Psoas muscle (tissue), 8 donors: ENCODE data around the gene TMEM9. TPM values are rescaled to one million over a fixed set of nuclear protein-coding genes. Genes with fewer than 3 reads are reported as not detected.

Experiments used
- ATAC-seq, 4 donors: fragments of 200-7000 bp; cut with Tn5 transposase; one replicate each; pipeline ENCODE4 v1.9.1; 2020; ENCODE audit warnings: moderate library complexity in 3 of 4, mild to moderate bottlenecking in 2 of 4
- DNase-seq, 2 donors: peaks; one replicate each; pipeline ENCODE4 v3.0.0-alpha.2; 2020
- H3K27ac ChIP-seq: fragments of 200-600 bp; one replicate; pipeline ENCODE4 v1.8.0; 2022
- H3K27me3 ChIP-seq, 3 donors: fragments of 200-600 bp in 1 of 3; one replicate each; pipeline versions ENCODE4 v1.6.1 to v1.8.0; 2013 to 2022; ENCODE audit warnings: low read length in 2 of 3, mild to moderate bottlenecking in 2 of 3, moderate library complexity in 1 of 3; ENCODE audit not compliant: insufficient read depth in 3 of 3
- H3K36me3 ChIP-seq, 2 donors: fragments of 200-600 bp in 1 of 2; one replicate each; pipeline versions ENCODE4 v1.6.1 to v1.8.0; 2013 to 2022; ENCODE audit warnings: low read depth in 1 of 2, mild to moderate bottlenecking in 1 of 2, moderate library complexity in 1 of 2; ENCODE audit not compliant: insufficient read depth in 1 of 2
- H3K4me1 ChIP-seq: fragments of 200-600 bp; one replicate; pipeline ENCODE4 v1.8.0; 2022
- H3K4me3 ChIP-seq: fragments of 200-600 bp; one replicate; pipeline ENCODE4 v1.8.0; 2022; ENCODE audit warnings: mild to moderate bottlenecking
- H3K9me3 ChIP-seq: fragments of 200-600 bp; one replicate; pipeline ENCODE4 v1.8.0; 2022
- CTCF ChIP-seq: fragments of 200-600 bp; IDR thresholded peaks from one replicate; pipeline ENCODE4 v1.8.0; 2022; ENCODE audit warnings: antibody characterized with exemption
- WGBS, 3 donors: extraction: QIAGEN DNeasy Blood & Tissue Kit; methylation state at CpG; one replicate each; pipeline versions ENCODE4 v1.1.6 to v1.1.7; 2013; 5-methylcytosine and 5-hydroxymethylcytosine counted together
- intact Hi-C, 2 donors: fragments of 100-400 bp; cut with DNase I; formaldehyde crosslinking; loops; one replicate each; pipeline versions ENCODE4 v1.11.0 to v1.14.2; 2022
- polyA plus RNA-seq, 3 donors: library from polyadenylated mRNA; stranded (reverse); fragments of 200-250 nt; gene quantifications; one replicate each; pipeline ENCODE4 v1.2.3, GENCODE V29; 2013
- total RNA-seq, 4 donors: library from RNA; stranded (reverse); fragmentation: NEBNext Ultra II Directional in 2 of 4; extraction: Animal tissue kit (Norgen Biotek cat#: 25700) in 2 of 4; gene quantifications; one replicate each; pipeline versions ENCODE4 v1.2.1 to v1.2.4, GENCODE V29; 2021 to 2023
- donor health status: healthy with polysubstance abuse.
- donor health status: DM: no; HTN: no; CAD: no; lungs with moderate emphysema.
- donor health status: Bipolar disorder and iron deficiency.
- donor health status: healthy.
- donor health status: DM: yes; HTN: yes; CAD: no.
- donor health status: DM: no; HTN: no; CAD: no.
- donor health status: DM: no; HTN: no; CAD: no.
- donor health status: DM: yes; HTN: yes; CAD: no.

The TMEM9 gene
- total and polyA plus RNA-seq, 7 donors: 7.2 to 46.3 (median 23.4) TPM

DNA sequence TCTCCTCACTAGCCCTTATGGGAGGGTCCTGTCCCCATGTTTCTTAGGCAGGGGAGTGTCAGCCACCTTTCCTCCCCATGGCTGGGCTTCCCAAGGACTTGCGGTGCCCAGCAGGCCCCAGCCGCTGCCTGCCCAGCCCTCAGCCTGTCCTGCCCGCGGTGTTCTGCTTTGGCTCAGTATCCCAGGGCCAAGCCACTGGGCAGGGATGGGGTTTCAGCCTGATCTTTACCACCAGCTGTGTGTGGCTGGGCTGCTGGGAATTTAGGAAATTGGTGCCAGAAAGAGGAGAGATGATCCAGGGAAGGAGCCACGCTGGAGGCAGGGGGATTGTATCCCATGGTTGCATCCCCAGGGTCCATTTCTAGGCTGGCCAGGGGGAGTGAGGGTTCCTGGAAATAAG lies 29.5 kb upstream of the TMEM9 start:
- no peak for TF ChIP-seq CTCF

GRCh38 chr1:201183209-201183608 lies 28.9 kb upstream of the TMEM9 start:
- ATAC-seq (peak in 2 of 4 donors; percentile 1 to 17), DNase-seq (no peak)
- Histone ChIP-seq H3K9me3 (no peaks in the 10 kb centered on the region), H3K36me3 (no peaks in the 10 kb centered on the region), H3K27ac (peak overlapping the region; percentile 78), H3K4me1 (peaks cover 50% of the 10 kb centered on the region), H3K4me3 (no peak overlapping the region), H3K27me3 (no peaks in the 10 kb centered on the region)
- 84 to 90% (median 89%) methylated on average over 3 of the region's 3 CpGs for WGBS, 3 donors
- TF ChIP-seq CTCF: no peak
- intact Hi-C loops: no loop called here

More for the DNA sequence above, 29.5 kb upstream of the TMEM9 start:
- Histone ChIP-seq H3K9me3 (no peaks in the 10 kb centered on the region), H3K4me3 (no peak overlapping the region), H3K27ac (peak overlapping the region; percentile 78), H3K4me1 (peaks cover 50% of the 10 kb centered on the region), H3K27me3 (no peaks in the 10 kb centered on the region), H3K36me3 (no peaks in the 10 kb centered on the region)
- ATAC-seq (peak; percentile 63 to 85 (median 70)), DNase-seq (peak in 1 of 2 donors; percentile 42)
- intact Hi-C loops: no loop called here
- 24 to 39% (median 33%) methylated on average over 5 of the region's 5 CpGs for WGBS, 3 donors

- DNase-seq: no peak
- ATAC-seq: no peak
These were observed 27.5 kb upstream of the TMEM9 start for GRCh38 chr1:201181726-201182125.

DNA sequence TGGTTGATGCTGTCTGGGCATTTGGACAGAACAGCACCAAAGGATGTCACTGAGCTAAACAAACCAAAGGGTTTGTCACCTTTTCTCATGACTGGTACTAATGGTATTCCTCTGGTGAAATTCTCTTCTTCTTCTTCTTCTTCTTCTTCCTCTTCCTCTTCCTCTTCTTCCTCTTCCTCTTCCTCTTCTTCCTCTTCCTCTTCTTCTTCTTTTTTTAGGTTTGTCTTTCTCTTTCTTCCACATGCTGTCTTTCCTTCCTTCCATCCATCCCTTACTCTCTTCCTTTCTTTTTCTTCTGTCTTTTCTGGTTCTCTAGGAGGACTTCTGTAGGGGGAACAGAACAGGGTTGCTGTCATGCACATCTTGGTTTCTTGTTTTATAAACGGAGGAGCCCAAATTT lies 27.0 kb upstream of the TMEM9 start:
- intact Hi-C loops: no loop called here
- WGBS, 3 donors: 43 to 83% (median 47%) methylated on average over 1 of the region's 1 CpG

More at GRCh38 chr1:201181726-201182125, 27.5 kb upstream of the TMEM9 start:
- Histone ChIP-seq H3K27me3 (no peaks in the 10 kb centered on the region), H3K27ac (no peak overlapping the region), H3K36me3 (no peaks in the 10 kb centered on the region), H3K4me1 (peaks cover 56% of the 10 kb centered on the region), H3K9me3 (no peaks in the 10 kb centered on the region), H3K4me3 (no peak overlapping the region)
- 25 to 37% (median 26%) methylated on average over 2 of the region's 2 CpGs for WGBS, 3 donors
- intact Hi-C loops: no loop called here
- TF ChIP-seq CTCF: no peak

More for the DNA sequence above, 27.0 kb upstream of the TMEM9 start:
- no peaks in the 10 kb centered on the region for H3K36me3 ChIP-seq
- no peak for TF ChIP-seq CTCF
- H3K9me3 ChIP-seq: no peaks in the 10 kb centered on the region
- peaks cover 60% of the 10 kb centered on the region for H3K4me1 ChIP-seq
- no peak overlapping the region for H3K27ac ChIP-seq
- ATAC-seq: no peak
- no peak for DNase-seq
- H3K27me3 ChIP-seq: no peaks in the 10 kb centered on the region
- H3K4me3 ChIP-seq: no peak overlapping the region
